ENCODE measurements around the gene SLC25A45. TPM values are rescaled to one million over a fixed set of nuclear protein-coding genes. Genes with fewer than 3 reads are reported as not detected.
A peak's percentile ranks its signal among the peaks of the same experiment; 100 is the strongest.
"Not testable (repeated sequence)": the region's sequence is repeated elsewhere in the genome, so short reads cannot be mapped to it uniquely, and the experiment has no call there.

The SLC25A45 gene
- total RNA-seq, 4 donors from 2014 or later: 2.6 to 12.4 (median 5.6) TPM

DNA sequence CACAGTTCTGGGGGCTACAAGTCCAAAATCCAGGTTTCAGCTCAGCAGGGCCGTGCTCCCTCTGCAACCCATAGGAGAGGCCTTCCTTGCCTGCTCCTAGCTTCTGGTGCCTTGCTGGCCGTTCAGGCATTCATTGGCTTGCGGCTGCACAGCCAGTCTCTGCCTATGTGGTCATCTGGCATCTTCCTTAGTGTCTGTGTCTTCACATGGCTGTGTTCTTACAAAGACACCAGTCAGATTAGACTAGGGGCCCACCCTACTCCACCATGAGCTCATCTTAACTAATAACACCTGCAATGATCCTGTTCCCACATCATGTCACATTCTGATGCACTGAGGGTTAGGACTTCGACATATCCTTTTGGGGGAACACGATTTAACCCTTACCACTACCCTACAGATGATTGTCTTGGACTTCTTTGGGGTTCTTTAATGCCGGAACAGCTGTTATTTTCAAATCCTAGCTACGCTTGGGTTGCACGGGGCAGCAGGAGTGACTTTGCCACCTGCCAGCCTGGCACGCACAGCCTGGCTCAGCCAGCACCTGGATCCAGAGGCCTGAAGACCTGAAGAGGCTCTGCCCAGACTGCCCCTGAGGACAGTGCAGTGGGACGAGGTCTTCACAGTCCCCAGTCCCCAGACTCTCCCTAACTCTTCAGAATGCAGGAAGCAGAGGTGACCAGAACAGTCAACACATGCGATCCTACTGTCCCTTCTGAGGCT, 32.5 kb upstream of the SLC25A45 start:
- H3K4me3 ChIP-seq: no peak overlapping the region
- ATAC-seq: no peak
- peaks cover 0 to 12% of the 10 kb centered on the region in 2 donors for H3K36me3 ChIP-seq
- TF ChIP-seq, protein P1, sequence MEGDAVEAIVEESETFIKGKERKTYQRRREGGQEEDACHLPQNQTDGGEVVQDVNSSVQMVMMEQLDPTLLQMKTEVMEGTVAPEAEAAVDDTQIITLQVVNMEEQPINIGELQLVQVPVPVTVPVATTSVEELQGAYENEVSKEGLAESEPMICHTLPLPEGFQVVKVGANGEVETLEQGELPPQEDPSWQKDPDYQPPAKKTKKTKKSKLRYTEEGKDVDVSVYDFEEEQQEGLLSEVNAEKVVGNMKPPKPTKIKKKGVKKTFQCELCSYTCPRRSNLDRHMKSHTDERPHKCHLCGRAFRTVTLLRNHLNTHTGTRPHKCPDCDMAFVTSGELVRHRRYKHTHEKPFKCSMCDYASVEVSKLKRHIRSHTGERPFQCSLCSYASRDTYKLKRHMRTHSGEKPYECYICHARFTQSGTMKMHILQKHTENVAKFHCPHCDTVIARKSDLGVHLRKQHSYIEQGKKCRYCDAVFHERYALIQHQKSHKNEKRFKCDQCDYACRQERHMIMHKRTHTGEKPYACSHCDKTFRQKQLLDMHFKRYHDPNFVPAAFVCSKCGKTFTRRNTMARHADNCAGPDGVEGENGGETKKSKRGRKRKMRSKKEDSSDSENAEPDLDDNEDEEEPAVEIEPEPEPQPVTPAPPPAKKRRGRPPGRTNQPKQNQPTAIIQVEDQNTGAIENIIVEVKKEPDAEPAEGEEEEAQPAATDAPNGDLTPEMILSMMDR (IDR thresholded peaks at IDR 0.05 in 4 of 5, conservative IDR thresholded peaks at IDR 0.05 in 1 of 5): no peak
- TF ChIP-seq POLR2A (IDR thresholded peaks at IDR 0.05): no peak
- DNase-seq: no peak
- no peaks in the 10 kb centered on the region for H3K27me3 ChIP-seq
- peaks cover 27 to 57% of the 10 kb centered on the region in 2 donors for H3K4me1 ChIP-seq
- peak overlapping the region; percentile 98 to 100 (median 100) for H3K27ac ChIP-seq
- no peaks in the 10 kb centered on the region for H3K9me3 ChIP-seq
- in situ Hi-C loops (cut with MboI; ENCODE audit: low sequenced_read_pairs in 4 of 4) (loop anchor here in 3 of 4 donors (5.0 to 10.0 kb wide), 5 partner anchors 33 to 97 kb away; partner anchors contain the start of gene SLC25A45 (in 1 of the 3)), intact Hi-C loops (cut with DNase I; ENCODE audit: low total_unique reads) (loop anchor here (1.0 kb wide), 1 partner anchor 49 kb away; no protein-coding TSS in a partner anchor)

DNA sequence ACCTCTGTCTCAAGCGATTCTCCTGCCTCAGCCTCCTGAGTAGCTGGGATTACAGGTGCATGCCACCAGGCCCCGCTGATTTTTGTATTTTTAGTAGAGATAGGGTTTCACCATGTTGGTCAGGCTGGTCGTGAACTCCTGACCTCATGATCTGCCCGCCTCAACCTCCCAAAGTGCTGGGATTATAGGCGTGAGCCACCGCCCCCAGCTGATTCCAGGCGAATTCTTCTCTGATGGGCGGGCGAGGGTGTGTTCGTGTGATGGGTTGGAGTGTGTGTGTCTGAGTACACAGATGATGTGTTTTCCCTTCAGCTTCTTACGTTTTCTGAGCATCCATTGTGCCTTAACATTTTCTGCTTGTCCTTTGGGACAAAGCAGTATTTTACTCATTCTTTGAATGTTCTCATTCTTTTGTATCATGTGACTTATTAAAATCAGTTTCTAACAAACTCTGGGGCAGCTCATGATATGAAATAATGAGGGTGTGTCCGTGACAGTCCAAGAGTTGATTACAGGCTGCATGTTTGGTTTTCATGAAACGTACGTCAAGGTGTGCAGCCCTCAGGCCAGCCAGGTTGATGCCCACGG, 30.7 kb upstream of the SLC25A45 start:
- Histone ChIP-seq H3K36me3 (peaks cover 0 to 30% of the 10 kb centered on the region in 2 donors), H3K4me1 (peaks cover 27 to 41% of the 10 kb centered on the region in 2 donors), H3K27ac (peak overlapping the region in 3 of 4 donors; percentile 62 to 69 (median 65))
- H3K9me3 ChIP-seq; H3K27me3 ChIP-seq; ATAC-seq; H3K4me3 ChIP-seq; DNase-seq; intact Hi-C loops (cut with DNase I; ENCODE audit: low total_unique reads): not testable (repeated sequence)
- in situ Hi-C loops (cut with MboI; ENCODE audit: low sequenced_read_pairs in 4 of 4): loop anchor here in 2 of 4 donors (10.0 kb wide), 2 partner anchors 48 to 52 kb away; no protein-coding TSS in a partner anchor

DNA sequence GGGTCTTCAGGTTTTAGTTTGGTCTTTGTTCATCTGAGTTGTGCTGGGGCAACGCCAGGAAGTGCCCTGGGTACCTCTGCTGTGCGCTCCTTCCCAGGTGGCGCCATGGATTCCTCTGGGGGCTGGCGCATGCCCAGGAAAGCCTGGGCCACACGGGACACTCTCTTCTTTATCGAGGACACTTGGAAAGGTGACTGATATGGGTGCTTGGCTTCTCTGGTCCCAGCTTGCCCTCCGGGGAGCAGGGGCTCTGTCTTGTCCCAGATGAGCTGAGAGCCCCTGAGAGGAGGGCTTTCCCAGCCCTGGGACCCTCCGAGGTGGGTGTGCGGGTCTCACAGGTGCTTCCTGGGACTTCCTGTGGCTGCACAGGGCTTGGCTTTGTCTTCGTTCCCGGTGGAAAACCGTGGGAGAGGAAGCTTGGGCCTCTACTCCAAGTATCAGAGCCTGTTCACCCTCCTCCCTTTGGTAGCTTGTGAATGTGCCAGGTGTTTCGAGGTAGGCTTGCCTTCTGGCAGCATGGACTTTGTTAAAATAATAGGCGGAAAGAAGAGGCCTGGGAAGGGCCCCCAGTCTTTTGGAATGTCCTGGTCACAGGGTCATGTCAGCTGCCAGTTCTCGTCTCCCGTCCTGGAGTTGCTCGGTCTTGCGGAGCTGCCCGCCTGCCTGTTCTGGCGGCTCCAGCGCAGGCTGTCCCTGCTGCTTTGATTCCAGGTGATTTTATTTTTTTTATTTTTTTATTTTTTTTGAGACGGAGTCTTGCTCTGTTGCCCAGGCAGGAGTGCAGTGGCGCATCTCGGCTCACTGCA, 30.0 kb upstream of the SLC25A45 start:
- peak in 1 of 2 donors; percentile 27 for DNase-seq
- Histone ChIP-seq H3K4me3 (no peak overlapping the region), H3K4me1 (peaks cover 21 to 35% of the 10 kb centered on the region in 2 donors), H3K27me3 (no peaks in the 10 kb centered on the region), H3K36me3 (peaks cover 0 to 37% of the 10 kb centered on the region in 2 donors), H3K9me3 (no peaks in the 10 kb centered on the region), H3K27ac (peak overlapping the region in 3 of 4 donors; percentile 62 to 69 (median 65))
- in situ Hi-C loops (cut with MboI; ENCODE audit: low sequenced_read_pairs in 4 of 4): loop anchor here in 2 of 4 donors (10.0 kb wide), 2 partner anchors 48 to 52 kb away; no protein-coding TSS in a partner anchor
- intact Hi-C loops (cut with DNase I; ENCODE audit: low total_unique reads): no loop called here
- ATAC-seq: no peak
- TF ChIP-seq POLR2A (IDR thresholded peaks at IDR 0.05): no peak
- TF ChIP-seq, protein P1 (IDR thresholded peaks at IDR 0.05 in 4 of 5, conservative IDR thresholded peaks at IDR 0.05 in 1 of 5): no peak

DNA sequence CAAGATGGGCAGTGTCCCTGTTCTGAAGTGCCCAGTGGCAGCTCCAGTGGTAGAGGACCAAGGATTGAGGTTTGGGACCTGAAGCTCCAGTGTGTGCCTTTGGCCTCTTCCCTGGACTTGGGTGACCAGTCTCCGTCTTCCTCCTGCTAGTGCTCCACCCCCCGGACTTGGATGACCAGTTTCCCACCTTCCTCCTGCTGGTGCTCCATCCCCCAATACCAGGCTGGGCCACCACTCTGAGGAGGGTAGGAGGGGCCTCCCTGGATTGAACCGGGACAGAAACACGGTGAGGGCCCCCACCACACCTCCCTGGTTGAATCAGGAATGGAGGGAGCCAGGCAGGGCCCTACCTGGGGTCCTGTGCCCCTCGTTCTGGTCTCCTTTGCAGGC, 29.2 kb upstream of the SLC25A45 start:
- TF ChIP-seq, protein P1 (IDR thresholded peaks at IDR 0.05 in 4 of 5, conservative IDR thresholded peaks at IDR 0.05 in 1 of 5): no peak
- TF ChIP-seq POLR2A (IDR thresholded peaks at IDR 0.05): no peak
- H3K27ac ChIP-seq: peak overlapping the region in 3 of 4 donors; percentile 62 to 69 (median 65)
- intact Hi-C loops (cut with DNase I; ENCODE audit: low total_unique reads): no loop called here
- no peaks in the 10 kb centered on the region for H3K9me3 ChIP-seq
- H3K27me3 ChIP-seq: no peaks in the 10 kb centered on the region
- H3K4me3 ChIP-seq: no peak overlapping the region
- H3K36me3 ChIP-seq: peaks cover 0 to 45% of the 10 kb centered on the region in 2 donors
- peaks cover 16 to 27% of the 10 kb centered on the region in 2 donors for H3K4me1 ChIP-seq
- no peak for DNase-seq
- no peak for ATAC-seq
- in situ Hi-C loops (cut with MboI; ENCODE audit: low sequenced_read_pairs in 4 of 4): loop anchor here in 2 of 4 donors (10.0 kb wide), 2 partner anchors 47 to 53 kb away; no protein-coding TSS in a partner anchor
